ENCODE data around the gene GET4. TPM values are rescaled to one million over a fixed set of nuclear protein-coding genes. Genes with fewer than 3 reads are reported as not detected.

Gene GET4
- total RNA-seq, 1 experiment from 2014 or later, result 44.8 TPM

DNA sequence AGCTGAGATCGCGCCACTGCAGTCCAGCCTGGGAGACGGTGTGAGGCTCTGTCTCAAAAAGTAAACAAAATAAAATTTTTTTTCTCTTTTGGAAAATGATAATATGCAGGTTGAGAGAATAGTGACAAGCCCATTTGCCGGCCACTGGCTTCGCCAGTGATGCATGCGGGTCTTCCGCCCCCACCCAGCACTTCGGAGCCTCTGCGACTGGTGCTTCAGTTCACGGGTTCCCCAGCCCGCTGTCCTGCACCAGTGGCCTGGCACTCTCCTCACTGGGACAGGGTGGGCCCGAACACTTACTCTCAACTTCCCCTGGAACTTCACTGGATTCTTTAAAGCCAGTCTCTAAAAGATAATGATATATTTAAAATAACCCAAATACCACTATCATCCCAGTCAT is 41.3 kb upstream of the GET4 start (continued):
- TF ChIP-seq SRF (IDR thresholded peaks at IDR 0.05; ENCODE audit: low read depth) (no peak), JUND (IDR thresholded peaks at IDR 0.05) (no peak)

GRCh38 chr7:835485-836401 is 40.6 kb upstream of the GET4 start:
- BruUV-seq (replicated peaks), result no TSS peak
- Histone ChIP-seq H3K27me3 (ENCODE audit: insufficient read depth, low read length) (no peaks in the 10 kb centered on the region), H3K9me3 (ENCODE audit: control insufficient read depth in 1 of 2, insufficient read depth in 1 of 2, low read depth in 1 of 2, low read length in 2 of 2) (no peaks in the 10 kb centered on the region), H3K9me2 (ENCODE audit: insufficient read depth) (no peaks in the 10 kb centered on the region), H3K9ac (ENCODE audit: low read length) (peak overlapping the region; percentile 29; the same call in 1 of the 2 replicates), H3K4me2 (ENCODE audit: low read length) (peak overlapping the region; percentile 32), H4K20me1 (ENCODE audit: insufficient read depth) (no peaks in the 10 kb centered on the region), H3K36me3 (ENCODE audit: control insufficient read depth in 1 of 2, insufficient read depth in 2 of 2, low read length in 2 of 2) (peaks cover 3 to 19% of the 10 kb centered on the region in 2 experiments; a peak in 2 of 4 replicates), H3K4me3 (replicated peaks in 1 of 2; ENCODE audit: low read depth in 1 of 2, low read length in 2 of 2) (no peak overlapping the region), H3K79me2 (ENCODE audit: insufficient read depth, low read length) (peaks cover 85% of the 10 kb centered on the region), H2AFZ (ENCODE audit: low read depth, low read length, poor library complexity, severe bottlenecking) (no peak overlapping the region), H3K4me1 (ENCODE audit: control insufficient read depth in 1 of 2, insufficient read depth in 2 of 2, low read length in 2 of 2) (peaks cover 24 to 57% of the 10 kb centered on the region in 2 experiments), H3K27ac (ENCODE audit: low read depth, low read length) (no peak overlapping the region; the same call in 1 of the 2 replicates)
- ChIA-PET POLR2A (no interaction called here), CTCF (interaction anchor here (0.8 to 1.6 kb wide), 6 partner anchors 8 to 49 kb away, joined by 3 to 9 read pairs (median 4); no protein-coding TSS in a partner anchor), RAD21 (ENCODE audit: low non-redundant PET in 1 of 2, low total read pairs in 2 of 2, uncharacterized antibody in 2 of 2, unreplicated experiment in 2 of 2) (no interaction called here)
- ATAC-seq (no peak), DNase-seq (ENCODE audit: low read depth, low spot score) (no peak)
- intact Hi-C loops (cut with micrococcal nuclease), result loop anchor here (2.0 kb wide), 1 partner anchor 49 kb away; no protein-coding TSS in a partner anchor
- no peak for TF ChIP-seq RAD21 (IDR thresholded peaks at IDR 0.05; ENCODE audit: low read depth)
- no peak for TF ChIP-seq TCF7L2 (IDR thresholded peaks at IDR 0.05; ENCODE audit: borderline replicate concordance, extremely low read depth, insufficient read depth, insufficient read length)
- no peak for TF ChIP-seq EZH2 (IDR thresholded peaks at IDR 0.05)
- no peak for TF ChIP-seq SP1 (IDR thresholded peaks at IDR 0.05; ENCODE audit: low read depth)
- TF ChIP-seq, protein P1, sequence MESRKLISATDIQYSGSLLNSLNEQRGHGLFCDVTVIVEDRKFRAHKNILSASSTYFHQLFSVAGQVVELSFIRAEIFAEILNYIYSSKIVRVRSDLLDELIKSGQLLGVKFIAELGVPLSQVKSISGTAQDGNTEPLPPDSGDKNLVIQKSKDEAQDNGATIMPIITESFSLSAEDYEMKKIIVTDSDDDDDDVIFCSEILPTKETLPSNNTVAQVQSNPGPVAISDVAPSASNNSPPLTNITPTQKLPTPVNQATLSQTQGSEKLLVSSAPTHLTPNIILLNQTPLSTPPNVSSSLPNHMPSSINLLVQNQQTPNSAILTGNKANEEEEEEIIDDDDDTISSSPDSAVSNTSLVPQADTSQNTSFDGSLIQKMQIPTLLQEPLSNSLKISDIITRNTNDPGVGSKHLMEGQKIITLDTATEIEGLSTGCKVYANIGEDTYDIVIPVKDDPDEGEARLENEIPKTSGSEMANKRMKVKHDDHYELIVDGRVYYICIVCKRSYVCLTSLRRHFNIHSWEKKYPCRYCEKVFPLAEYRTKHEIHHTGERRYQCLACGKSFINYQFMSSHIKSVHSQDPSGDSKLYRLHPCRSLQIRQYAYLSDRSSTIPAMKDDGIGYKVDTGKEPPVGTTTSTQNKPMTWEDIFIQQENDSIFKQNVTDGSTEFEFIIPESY (IDR thresholded peaks at IDR 0.05; ENCODE audit: extremely low read depth, insufficient replicate concordance, low read length), result no peak
- no peak for TF ChIP-seq ZNF274 (IDR thresholded peaks at IDR 0.05; ENCODE audit: low read depth, low read length)
- TF ChIP-seq POLR2A (IDR thresholded peaks at IDR 0.05; ENCODE audit: borderline replicate concordance, extremely low read depth, insufficient read depth, insufficient read length), result no peak
- TF ChIP-seq SRF (IDR thresholded peaks at IDR 0.05; ENCODE audit: low read depth), result no peak
- TF ChIP-seq CEBPB (IDR thresholded peaks at IDR 0.05; ENCODE audit: low read depth), result no peak
- TF ChIP-seq, protein P2, sequence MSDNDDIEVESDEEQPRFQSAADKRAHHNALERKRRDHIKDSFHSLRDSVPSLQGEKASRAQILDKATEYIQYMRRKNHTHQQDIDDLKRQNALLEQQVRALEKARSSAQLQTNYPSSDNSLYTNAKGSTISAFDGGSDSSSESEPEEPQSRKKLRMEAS (IDR thresholded peaks at IDR 0.05), result no peak
- no peak for TF ChIP-seq CBX3 (IDR thresholded peaks at IDR 0.05; ENCODE audit: low read depth)
- TF ChIP-seq POLR2AphosphoS5 (IDR thresholded peaks at IDR 0.05; ENCODE audit: low read depth, low read length), result no peak
- no peak for TF ChIP-seq JUND (IDR thresholded peaks at IDR 0.05)
- TF ChIP-seq EGR1 (IDR thresholded peaks at IDR 0.05; ENCODE audit: low read depth), result no peak
- TF ChIP-seq SIN3A (IDR thresholded peaks at IDR 0.05; ENCODE audit: low read depth), result no peak
- TF ChIP-seq YY1 (IDR thresholded peaks at IDR 0.05; ENCODE audit: extremely low read depth, insufficient replicate concordance, low read depth, low read length), result no peak
- TF ChIP-seq, protein P3, sequence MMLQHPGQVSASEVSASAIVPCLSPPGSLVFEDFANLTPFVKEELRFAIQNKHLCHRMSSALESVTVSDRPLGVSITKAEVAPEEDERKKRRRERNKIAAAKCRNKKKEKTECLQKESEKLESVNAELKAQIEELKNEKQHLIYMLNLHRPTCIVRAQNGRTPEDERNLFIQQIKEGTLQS (IDR thresholded peaks at IDR 0.05), result no peak
